Cardiac muscle cell (in vitro differentiated cells and primary cell): Measurements from ENCODE around the gene AMHR2. TPM values are rescaled to one million over a fixed set of nuclear protein-coding genes. Genes with fewer than 3 reads are reported as not detected.
"Not testable (repeated sequence)": the region's sequence is repeated elsewhere in the genome, so short reads cannot be mapped to it uniquely, and the experiment has no call there.

Experiments
- DNase-seq, 2 donors: peaks; one replicate each; pipeline versions ENCODE4 v3.0.0 to v3.0.0-alpha.2; 2010 to 2017; ENCODE audit warnings: low read depth in 1 of 2, low spot score in 1 of 2
- H3K27ac ChIP-seq: fragments of 200-600 bp; sonication (generic); 2 replicates; pipeline ENCODE4 v1.5.1; 2016
- H3K27me3 ChIP-seq: fragments of 200-600 bp; sonication (generic); 2 replicates; pipeline ENCODE4 v1.6.0; 2016; ENCODE audit warnings: control low read depth
- H3K36me3 ChIP-seq: fragments of 200-600 bp; sonication (generic); 2 replicates; pipeline ENCODE4 v1.5.1; 2016; ENCODE audit warnings: control low read depth
- H3K4me1 ChIP-seq: fragments of 200-600 bp; sonication (generic); 2 replicates; pipeline ENCODE4 v1.8.1; 2017; ENCODE audit warnings: low read depth, mild to moderate bottlenecking, mixed run types
- H3K4me3 ChIP-seq: fragments of 200-600 bp; sonication (generic); 2 replicates; pipeline ENCODE4 v1.5.1; 2016; ENCODE audit warnings: mild to moderate bottlenecking
- H3K9me3 ChIP-seq: fragments of 200-600 bp; sonication (generic); 2 replicates; pipeline ENCODE4 v1.5.1; 2017; ENCODE audit warnings: low read depth, mild to moderate bottlenecking, control low read depth
- polyA plus RNA-seq: library from polyadenylated mRNA; unstranded; fragments of >200 nt; fragmentation: Nextera tagmentation; extraction: Ambion mirVana; gene quantifications from 2 replicates; pipeline ENCODE4 v1.2.1, GENCODE V29; 2016
- total RNA-seq: library from RNA; depleted of rRNA; stranded (reverse); fragments of >200 nt; gene quantifications from 2 replicates; pipeline ENCODE4 v1.2.3, GENCODE V29; 2016
- TF ChIP-seq, protein P1 (sequence below): IDR thresholded peaks from 2 replicates; pipeline ENCODE4 v1.5.1; 2012; ENCODE audit warnings: low read depth, mild to moderate bottlenecking, low read length

The AMHR2 gene
- total and polyA plus RNA-seq, 2 experiments from 2014 or later, result 39.8 to 53.4 TPM

DNA sequence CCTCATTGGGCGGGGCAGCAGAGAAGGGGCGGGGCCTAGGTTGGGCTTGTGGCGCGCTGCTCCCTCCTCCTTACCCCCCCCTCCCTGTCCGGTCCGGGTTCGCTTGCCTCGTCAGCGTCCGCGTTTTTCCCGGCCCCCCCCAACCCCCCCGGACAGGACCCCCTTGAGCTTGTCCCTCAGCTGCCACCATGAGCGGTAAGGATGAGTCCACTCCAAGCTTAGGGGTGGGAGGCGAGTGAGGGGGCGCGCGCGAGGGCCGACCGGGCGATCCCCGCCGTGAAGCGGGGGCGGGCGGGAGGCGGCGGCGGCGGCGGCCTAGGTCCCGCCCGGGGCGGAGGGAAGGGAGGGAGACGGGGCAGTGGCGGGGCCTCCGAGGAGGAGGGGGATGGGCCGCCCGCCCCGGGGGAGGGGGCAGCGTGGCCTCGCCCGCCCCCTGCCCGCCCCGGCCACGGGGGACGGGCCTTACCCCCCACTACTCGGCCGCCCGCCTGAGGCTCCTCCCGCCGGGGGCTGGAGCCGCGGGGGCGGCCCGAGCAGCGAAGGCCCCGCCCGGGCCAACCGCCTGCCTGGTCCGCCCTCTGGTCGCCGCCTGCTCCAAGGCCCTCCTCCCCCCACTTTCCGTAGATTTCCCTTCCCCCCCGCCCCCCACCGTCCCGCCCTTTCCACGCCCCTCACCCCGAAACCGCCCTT is 43.4 kb upstream of the AMHR2 start, which contains the start of gene SP1:
Gene SP1 (plus strand): TSS at position 73 of the 690 bp plus-strand sequence. CDS start 116 bp downstream, at position 189.
- H3K4me3 ChIP-seq, result peak within 1 kb of the TSS; percentile 69
- peaks cover 16% of the 10 kb centered on the region for H3K36me3 ChIP-seq
- H3K27ac ChIP-seq, result peak within 1 kb of the TSS; percentile 99
- DNase-seq, result peak; percentile 94 to 98
- H3K4me1 ChIP-seq, result peaks cover 19% of the 10 kb centered on the region
- no peaks in the 10 kb centered on the region for H3K9me3 ChIP-seq
- no peaks in the 10 kb centered on the region for H3K27me3 ChIP-seq
- TF ChIP-seq, protein P1, sequence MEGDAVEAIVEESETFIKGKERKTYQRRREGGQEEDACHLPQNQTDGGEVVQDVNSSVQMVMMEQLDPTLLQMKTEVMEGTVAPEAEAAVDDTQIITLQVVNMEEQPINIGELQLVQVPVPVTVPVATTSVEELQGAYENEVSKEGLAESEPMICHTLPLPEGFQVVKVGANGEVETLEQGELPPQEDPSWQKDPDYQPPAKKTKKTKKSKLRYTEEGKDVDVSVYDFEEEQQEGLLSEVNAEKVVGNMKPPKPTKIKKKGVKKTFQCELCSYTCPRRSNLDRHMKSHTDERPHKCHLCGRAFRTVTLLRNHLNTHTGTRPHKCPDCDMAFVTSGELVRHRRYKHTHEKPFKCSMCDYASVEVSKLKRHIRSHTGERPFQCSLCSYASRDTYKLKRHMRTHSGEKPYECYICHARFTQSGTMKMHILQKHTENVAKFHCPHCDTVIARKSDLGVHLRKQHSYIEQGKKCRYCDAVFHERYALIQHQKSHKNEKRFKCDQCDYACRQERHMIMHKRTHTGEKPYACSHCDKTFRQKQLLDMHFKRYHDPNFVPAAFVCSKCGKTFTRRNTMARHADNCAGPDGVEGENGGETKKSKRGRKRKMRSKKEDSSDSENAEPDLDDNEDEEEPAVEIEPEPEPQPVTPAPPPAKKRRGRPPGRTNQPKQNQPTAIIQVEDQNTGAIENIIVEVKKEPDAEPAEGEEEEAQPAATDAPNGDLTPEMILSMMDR, result no peak

DNA sequence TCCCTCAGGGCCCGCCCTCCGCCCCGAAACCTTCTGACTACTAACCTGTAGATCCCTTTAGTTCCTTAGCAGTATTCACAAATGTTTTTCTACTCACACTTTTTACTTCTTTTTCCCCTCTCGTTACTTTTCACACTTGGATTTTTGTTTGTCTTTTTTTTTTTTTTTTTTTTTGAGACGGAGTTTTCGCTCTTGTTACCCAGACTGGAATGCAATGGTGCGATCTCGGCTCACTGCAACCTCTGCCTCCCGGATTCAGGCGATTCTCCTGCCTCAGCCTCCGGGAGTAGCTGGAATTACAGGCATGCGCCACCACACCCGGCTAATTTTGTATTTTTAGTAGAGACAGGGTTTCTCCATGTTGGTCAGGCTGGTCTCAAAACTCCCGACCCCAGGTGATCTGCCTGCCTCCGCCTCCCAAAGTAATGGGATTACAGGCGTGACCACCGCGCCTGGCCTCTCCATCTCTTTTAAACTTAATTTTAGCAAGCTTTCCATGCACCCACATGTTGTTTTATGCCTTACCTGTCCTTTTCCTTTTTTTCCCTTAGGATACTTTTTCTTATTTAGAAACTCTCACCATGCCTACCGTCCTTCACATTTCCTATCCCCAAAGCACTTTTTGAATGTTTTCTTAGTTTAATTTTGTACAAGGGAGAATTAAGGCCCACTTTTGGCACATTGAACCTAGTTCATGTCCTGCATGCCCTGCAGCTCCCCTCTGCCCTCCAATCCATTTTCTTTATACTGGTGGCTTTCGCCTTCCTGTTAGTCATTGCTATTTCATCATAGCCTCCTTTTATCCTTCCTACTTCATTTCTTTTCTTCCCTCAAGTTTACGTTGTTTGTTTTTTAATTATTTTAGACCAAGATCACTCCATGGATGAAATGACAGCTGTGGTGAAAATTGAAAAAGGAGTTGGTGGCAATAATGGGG is 42.6 kb upstream of the AMHR2 start:
- Histone ChIP-seq H3K4me1 (peaks cover 24% of the 10 kb centered on the region), H3K27ac (peak overlapping the region; percentile 99), H3K36me3 (peaks cover 16% of the 10 kb centered on the region), H3K4me3 (peak overlapping the region; percentile 69), H3K9me3 (no peaks in the 10 kb centered on the region), H3K27me3 (no peaks in the 10 kb centered on the region)
- peak in 1 of 2 donors; percentile 63 for DNase-seq
- TF ChIP-seq, protein P1, result no peak

DNA sequence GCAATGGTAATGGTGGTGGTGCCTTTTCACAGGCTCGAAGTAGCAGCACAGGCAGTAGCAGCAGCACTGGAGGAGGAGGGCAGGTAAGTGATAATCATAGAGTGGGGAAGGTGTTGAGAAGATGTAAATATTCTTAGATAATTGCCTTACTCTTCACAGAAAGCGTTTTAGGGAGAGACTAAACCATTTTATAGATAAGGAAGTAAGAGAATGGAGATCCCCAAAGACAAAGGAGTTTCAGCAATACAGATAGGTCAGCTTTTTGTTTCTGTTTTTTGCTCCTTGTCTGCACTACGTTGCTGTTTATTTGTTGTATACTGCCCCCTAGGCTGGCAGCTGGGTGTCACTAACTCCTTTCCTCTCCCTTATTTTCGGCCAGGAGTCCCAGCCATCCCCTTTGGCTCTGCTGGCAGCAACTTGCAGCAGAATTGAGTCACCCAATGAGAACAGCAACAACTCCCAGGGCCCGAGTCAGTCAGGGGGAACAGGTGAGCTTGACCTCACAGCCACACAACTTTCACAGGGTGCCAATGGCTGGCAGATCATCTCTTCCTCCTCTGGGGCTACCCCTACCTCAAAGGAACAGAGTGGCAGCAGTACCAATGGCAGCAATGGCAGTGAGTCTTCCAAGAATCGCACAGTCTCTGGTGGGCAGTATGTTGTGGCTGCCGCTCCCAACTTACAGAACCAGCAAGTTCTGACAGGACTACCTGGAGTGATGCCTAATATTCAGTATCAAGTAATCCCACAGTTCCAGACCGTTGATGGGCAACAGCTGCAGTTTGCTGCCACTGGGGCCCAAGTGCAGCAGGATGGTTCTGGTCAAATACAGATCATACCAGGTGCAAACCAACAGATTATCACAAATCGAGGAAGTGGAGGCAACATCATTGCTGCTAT is 41.7 kb upstream of the AMHR2 start:
- Histone ChIP-seq H3K4me1 (peaks cover 24% of the 10 kb centered on the region), H3K27ac (peak overlapping the region; percentile 99), H3K9me3 (no peaks in the 10 kb centered on the region), H3K36me3 (peaks cover 16% of the 10 kb centered on the region), H3K4me3 (peak overlapping the region; percentile 69), H3K27me3 (no peaks in the 10 kb centered on the region)
- TF ChIP-seq, protein P1, result peak; percentile 52
- DNase-seq, result peak; percentile 37 to 80

DNA sequence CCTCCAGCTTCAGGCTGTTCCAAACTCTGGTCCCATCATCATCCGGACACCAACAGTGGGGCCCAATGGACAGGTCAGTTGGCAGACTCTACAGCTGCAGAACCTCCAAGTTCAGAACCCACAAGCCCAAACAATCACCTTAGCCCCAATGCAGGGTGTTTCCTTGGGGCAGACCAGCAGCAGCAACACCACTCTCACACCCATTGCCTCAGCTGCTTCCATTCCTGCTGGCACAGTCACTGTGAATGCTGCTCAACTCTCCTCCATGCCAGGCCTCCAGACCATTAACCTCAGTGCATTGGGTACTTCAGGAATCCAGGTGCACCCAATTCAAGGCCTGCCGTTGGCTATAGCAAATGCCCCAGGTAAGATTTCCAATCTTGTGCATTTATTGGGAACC is 40.4 kb upstream of the AMHR2 start:
- H3K9me3 ChIP-seq, result no peaks in the 10 kb centered on the region
- H3K4me1 ChIP-seq, result peaks cover 24% of the 10 kb centered on the region
- TF ChIP-seq, protein P1, result no peak
- H3K27ac ChIP-seq, result peak overlapping the region; percentile 7
- no peak for DNase-seq
- H3K36me3 ChIP-seq, result peaks cover 16% of the 10 kb centered on the region
- no peak overlapping the region for H3K4me3 ChIP-seq
- H3K27me3 ChIP-seq, result no peaks in the 10 kb centered on the region

DNA sequence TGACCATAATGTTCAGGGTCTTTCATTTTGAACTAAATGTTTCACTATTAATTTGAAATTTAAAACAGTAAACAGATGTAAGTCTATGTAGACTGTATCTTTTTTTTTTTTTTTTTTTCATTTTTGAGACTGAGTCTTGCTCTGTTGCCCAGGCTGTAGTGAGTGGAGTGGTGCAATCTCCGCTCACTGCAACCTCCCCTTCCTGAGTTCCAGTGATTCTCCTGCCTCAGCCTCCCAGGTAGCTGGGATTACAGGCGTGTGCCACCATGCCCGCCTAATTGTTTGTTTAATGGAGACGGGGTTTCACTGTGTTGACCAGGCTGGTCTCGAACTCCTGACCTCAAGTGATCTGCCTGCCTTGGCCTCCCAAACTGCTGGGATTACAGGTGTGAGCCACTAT is 37.3 kb upstream of the AMHR2 start:
- H3K27me3 ChIP-seq, H3K27ac ChIP-seq, H3K4me3 ChIP-seq, H3K9me3 ChIP-seq, DNase-seq: not testable (repeated sequence)
- H3K36me3 ChIP-seq, result peaks cover 16% of the 10 kb centered on the region
- peaks cover 18% of the 10 kb centered on the region for H3K4me1 ChIP-seq
